ENCODE results near the gene ZNF483.
"Not testable (repeated sequence)": the region's sequence is repeated elsewhere in the genome, so short reads cannot be mapped to it uniquely, and the experiment has no call there.

The ZNF483 gene

DNA sequence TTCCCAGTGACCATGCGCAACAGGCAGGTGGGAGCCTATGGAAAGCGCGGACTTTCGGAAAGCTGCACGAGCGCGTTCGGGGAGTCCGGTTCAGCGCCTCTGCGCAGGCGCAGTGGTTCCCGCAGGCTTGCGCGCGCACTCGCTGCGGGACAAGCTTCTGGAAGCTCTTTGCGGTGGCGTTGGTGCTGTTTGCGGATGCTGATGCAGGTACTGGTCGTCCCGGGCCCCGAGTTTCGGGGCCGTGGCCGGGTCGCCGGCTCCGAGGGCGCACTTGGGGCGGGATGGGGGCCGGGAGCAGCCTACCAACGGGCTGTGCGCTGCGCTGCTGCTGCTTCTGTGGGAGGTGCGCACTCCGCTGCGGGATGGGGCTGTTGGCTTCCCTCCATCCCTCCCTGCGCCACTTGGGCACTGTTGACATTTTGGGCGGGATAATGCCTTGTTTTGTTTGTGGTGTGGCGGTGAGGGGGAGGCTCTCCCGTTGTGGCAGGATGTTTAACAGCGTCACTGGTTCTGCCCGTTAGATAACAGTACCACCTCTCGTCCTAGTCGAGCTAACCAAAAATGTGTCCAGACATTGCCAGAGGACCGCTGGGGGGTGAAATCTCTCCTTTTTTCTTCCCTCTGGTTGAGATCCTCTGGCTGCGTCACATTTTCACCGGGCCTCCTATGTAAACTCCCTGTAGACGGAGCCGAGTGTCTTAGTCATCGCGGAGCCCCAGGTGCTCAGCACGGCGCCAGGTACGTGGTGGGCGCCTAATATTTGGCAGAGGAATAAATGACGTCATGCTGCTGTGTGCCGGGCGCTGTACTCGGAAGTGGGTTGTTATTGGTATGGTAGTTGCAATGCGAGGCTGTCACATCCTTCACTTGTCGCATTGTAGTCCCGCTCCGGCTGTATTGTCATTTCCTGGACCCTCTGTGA is at the start of gene ZNF483:
Gene ZNF483, plus strand, starts transcription at position 124 of the 922 bp plus-strand sequence. CDS start 2,217 bp downstream, outside the sequence.
- peak; percentile 33 for DNase-seq (ENCODE audit: low read depth)

DNA sequence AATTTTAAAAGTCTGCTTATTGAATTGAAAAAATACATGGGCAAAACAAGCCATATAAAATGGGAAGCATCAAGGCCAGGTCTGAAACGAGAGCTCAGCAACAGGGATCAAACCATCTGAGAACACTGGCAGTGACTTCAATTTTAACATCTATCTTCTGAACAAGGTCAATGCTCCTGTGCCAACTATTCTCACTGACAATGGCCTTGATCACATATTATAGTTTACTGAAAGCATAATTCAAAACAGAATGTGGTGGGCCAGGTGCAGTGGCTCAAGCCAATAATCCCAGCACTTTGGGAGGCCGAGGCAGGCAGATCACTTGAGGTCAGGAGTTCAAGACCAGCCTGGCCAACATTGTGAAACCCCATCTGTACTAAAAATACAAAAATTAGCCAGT is 49.8 kb upstream of the ZNF483 start:
- no peak for DNase-seq (ENCODE audit: low read depth)

DNA sequence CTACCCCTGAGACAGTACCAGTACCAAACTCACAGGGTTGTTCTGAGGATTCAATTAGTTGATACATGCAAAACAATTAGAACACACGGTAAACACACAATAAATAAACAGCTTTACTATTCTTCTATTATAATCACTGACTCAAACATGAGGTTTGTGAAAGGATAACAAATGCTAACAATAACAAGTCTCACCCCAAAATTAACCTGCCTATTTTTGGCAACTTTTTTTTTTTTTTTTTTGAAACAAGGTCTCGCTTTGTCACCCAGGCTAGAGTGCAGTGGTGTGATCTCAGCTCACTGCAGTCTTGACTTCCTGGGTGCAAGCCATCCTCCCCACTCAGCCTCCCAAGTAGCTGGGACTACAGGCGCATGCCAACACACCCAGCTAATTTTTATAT is 47.3 kb upstream of the ZNF483 start:
- DNase-seq (ENCODE audit: low read depth): no peak

DNA sequence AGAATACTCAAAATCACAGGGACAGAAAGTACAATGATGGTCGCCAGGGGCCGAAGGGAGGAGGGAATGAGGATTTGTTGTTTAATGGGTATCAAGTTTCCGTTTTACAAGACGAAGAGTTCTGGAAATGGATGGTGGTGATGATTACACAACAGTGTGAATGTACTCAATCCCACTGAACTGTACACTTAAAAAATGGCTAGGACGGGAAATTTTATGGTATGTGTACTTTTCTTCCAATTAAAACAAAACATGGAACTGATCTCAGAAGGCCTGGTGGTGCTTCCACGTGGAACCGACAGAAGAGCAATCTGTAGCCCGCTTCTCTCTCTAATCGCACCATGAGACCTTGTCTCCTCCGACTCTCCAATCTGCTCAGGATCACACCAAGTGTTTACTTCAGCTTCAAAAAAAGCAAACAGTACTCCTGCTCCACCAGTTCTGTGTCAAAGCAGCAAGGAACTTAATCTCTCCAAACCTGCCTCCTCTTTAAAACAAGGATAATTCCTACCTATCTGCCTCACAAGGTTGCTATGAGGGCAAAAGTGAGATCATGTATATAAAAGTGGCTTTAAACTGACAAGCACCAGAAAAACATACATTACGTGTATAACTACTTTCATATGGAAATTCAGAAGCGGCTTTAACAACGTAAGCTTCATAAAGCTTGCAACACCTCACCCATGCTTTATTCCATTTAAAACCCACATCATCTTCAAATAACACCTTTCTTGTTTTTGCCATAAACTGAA is 42.9 kb upstream of the ZNF483 start:
- no peak for DNase-seq (ENCODE audit: low read depth)

DNA sequence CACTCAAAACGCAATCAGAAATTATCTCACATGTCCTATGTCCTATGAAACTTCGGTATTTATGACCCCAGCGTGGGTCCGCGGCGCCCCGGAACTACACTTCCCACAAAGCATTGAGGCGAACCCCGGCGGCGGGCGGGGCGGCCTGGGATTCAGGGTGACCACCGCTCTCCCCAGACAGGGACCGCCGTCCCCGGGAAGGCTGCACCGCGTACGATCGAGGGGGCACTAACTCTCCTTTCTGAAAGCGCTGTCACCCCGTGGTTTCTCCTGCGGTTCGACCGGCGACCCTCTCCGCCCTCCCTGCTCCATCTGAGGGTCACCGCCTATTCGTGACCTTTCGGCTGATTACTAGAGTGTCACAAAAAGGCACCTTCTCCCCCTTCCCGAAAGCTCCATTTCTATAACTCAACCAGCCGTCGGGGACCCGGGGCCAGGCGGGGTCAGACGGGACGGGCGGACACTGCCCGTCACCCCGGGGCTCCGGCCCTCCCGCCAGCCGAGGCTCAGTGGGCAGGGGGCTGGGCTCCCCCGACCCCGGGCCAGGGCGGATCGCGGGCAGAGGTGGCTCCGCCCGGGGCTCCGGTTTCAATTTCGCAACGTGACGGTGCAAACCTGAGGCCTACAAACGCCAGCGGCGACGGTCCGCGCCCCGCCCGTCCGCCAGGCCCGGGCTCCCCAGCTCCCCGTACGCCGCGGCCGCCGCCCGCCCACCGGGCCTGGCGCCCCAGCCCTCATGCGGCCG is 42.1 kb upstream of the ZNF483 start:
- DNase-seq (ENCODE audit: low read depth): no peak

DNA sequence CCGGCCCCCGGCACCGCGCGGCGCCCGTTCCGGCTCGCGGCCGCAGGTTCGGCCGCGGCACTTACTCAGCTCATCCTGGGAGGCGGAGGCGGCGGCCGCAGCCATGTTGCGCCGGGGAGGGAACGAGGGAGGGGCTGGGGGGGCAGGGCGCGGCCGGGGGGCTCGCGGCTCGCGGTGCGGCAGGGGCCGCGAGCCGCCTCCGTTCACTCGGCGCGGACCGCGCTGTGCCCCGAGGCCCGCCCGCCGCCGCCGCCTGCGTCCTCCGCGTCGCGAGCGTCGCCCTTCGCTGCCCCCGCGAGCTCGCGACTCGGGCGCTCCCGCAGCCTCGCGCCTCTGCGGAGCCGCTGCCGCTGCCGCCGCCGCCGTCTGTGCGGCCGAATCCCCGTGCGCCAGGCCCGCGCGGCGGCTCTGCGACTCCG is 41.5 kb upstream of the ZNF483 start:
- no peak for DNase-seq (ENCODE audit: low read depth)

DNA sequence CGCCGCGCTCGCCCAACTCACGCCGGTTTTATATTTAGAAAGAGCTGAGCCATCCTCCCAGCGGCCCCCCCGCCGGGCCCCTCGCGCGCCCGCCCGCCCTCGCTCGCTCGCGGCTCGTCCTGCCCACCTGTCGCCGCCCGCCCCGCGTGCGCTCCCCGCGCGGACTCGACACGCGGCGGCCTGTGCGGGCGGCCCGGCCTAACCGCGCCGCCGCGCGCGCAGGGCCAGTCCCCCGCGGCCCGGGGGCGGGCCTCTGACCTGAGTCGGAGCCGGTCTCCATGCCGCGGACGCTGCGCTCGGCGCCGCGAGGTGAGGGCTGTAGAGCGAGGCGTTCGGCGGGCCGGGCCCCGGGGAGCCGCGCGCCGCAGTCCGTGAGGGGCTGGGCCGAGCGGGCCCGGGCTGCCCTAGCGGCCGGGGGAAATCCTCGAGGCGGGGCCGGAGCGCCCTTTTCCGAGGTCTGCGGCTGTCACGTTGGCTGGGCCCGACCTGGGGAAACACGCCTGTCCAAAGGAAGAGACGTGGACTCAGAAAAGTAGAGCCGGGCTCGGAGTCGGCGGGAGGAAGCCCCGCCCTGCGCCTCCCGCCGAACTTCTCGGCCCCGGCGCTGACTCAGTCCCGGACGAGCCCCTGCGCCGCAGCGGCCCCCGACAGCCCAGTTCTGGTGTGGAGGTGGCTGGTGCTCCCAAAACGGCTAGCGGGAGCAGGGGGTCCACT is 41.0 kb upstream of the ZNF483 start, which contains the start of gene ECPAS:
Gene ECPAS, minus strand, starts transcription at position 526 of the 714 bp plus-strand sequence. CDS start 11,465 bp downstream, outside the sequence.
- DNase-seq (ENCODE audit: low read depth): peak; percentile 70

DNA sequence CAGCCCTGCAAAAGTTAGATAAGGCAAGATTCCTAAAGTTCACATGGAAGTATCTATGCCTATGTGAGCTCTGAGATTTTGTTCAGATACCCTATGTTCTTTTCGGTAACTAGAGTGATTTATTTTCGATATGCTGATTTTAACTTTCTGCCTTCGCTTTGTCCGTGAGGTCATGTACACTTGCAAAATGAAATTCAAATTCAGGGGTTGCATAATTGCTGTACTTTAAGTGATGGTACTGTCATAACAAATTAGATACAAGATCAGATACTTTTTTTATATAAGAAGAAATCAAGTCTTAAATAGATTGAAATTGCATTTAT is 40.4 kb upstream of the ZNF483 start:
- DNase-seq (ENCODE audit: low read depth): no peak

DNA sequence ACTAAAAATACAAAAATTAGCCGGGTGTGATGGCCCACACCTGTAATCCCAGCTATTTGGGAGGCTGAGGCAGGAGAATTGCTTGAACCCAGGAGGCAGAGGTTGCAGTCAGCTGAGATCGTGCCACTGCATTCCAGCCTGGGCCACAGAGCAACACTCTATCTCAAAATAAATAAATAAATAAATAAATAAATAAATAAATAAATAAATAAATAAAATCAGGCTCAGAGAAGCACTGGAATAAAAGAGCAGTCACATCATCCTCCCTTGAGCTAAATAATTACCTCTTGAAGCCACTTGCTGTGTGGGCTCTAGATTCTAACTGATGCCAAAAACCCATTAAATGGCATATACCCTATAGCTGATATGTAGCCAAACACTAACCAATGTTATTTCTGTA is 27.8 kb upstream of the ZNF483 start:
- not testable (repeated sequence) for DNase-seq (ENCODE audit: low read depth)

DNA sequence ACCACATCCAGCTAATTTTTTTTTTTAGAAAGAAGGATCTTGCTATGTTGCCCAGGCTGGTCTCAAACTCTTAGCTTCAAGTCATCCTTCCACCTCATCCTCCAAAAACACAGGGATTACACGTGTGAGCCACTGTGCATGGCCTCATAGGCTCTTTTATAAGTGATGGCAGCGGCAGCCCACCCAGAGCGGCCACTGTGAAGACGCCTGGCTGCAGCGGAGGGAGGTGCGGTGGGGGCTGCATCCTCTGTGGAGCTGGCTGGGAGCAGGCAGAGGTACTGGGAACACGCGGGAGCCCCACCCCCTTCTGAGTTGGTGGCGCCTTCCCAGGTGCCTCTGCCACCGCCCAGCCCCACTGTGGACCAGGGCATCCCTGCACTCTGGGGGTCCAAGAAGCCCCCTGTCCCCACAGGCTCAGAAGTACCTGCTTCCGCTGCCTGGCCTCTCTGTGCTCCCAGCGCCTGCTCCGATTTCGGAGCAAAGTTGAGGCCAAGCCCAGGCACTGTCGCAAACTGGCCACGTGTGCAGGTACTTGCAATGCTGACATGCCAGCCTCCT is 23.9 kb upstream of the ZNF483 start:
- DNase-seq (ENCODE audit: low read depth): no peak

DNA sequence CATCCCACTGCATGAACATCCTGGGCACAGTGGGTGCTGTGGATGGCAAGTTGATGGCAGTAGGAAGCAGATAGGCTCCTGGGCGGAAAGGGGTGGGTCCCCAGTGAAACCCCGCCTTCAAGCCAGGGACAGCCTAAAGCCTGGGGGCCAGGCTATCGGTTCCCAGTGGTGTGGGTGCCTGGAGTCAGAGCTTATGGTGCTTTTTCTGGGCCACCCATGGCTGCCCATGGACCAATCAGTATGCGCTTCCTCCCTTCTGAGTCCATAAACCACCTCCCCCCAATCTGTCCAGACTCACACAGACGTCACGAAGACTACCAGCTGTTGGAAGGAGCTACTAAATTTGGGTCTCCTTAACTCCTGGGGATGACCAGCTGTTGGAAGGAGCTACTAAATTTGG is 23.3 kb upstream of the ZNF483 start:
- no peak for DNase-seq (ENCODE audit: low read depth)

DNA sequence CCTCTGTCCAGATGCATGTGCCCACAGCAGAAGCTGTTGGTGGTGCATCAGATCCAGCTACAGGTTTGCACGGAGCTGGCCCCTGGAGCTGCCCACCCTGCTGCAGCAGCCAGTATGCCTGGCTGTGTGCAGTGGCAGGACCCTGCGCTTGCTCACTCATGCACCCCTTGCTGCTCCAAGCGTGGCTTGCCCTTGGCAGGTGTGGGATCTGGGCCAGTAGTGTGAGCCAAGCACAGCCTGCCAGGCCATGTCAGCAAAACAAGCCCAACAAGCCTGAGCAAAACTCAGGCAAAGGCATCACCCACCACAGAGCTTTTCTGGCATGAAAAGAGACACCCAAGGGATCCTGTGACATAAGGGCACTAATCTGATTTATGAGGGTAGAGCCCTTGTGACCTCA is 22.5 kb upstream of the ZNF483 start:
- no peak for DNase-seq (ENCODE audit: low read depth)

DNA sequence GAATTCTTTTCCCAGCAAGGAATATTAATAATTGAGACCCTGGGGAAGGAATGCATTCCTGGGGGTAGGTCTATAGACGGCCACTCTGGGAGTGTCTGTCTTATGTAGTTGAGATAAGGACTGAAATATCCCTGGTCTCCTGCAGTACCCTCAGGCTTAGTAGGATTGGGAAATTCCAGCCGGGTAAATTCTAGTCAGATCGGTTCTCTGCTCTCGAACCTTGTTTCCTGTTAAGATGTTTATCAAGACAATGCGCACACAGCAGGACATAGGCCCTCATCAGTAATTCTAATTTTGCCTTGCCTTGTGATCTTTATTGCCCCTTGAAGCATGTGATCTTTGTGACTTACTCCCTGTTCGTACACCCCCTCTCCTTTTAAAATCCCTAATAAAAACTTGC is 13.4 kb upstream of the ZNF483 start:
- DNase-seq (ENCODE audit: low read depth): not testable (repeated sequence)

DNA sequence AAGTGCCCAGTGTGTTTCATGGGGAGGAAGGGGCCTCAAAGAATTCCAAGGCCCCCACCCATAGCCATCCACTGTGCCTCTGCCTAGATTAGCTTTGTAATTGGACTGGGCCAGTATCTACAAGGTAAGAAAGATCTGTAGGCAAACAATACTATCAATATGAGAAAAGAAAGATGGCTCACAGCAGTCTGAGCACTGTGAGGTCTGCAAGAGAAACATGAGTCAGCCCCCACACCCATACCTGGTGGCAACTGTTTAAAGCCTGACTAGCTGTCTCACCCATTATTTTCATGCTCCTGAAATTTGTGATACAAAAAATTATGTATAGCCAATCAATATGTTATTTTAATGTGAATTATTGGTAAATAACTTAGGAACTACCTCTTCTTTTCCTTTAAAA is 10.0 kb upstream of the ZNF483 start:
- no peak for DNase-seq (ENCODE audit: low read depth)

DNA sequence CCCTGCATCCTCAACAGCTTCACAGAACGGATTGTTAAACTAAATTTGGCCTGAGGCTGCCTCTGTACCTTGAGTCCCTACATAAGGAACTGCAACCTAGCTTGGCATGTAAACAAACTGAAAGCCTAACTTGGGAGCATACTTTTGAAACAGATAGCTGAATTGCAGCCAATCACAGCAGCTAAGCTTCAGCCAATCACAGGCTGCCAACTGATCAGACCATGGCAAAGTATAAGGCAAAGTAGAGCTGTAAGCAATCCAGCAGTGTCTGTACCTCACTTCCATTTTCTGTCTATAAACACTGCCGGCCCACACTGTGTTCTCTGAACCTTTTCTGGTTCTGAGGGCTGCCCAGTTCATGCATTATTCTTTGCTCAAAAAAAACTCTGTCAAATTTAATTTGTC is 8.9 kb upstream of the ZNF483 start:
- DNase-seq (ENCODE audit: low read depth): no peak

DNA sequence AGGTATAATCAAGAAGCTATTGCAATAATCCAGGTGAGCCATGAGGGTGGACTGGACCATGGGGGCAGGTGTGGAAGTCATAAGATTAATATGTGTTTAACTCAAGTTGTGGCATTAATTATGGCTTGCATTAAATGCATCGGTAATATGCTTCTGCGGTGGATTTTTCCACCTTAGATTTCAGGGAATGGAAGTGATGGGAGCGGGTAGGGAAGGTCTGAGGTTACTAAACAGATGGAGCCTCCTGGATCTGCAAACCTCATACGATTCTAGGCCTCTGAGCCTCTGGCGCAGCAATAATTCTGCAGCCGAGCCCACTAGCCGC is 286 bp upstream of the ZNF483 start:
- no peak for DNase-seq (ENCODE audit: low read depth)

DNA sequence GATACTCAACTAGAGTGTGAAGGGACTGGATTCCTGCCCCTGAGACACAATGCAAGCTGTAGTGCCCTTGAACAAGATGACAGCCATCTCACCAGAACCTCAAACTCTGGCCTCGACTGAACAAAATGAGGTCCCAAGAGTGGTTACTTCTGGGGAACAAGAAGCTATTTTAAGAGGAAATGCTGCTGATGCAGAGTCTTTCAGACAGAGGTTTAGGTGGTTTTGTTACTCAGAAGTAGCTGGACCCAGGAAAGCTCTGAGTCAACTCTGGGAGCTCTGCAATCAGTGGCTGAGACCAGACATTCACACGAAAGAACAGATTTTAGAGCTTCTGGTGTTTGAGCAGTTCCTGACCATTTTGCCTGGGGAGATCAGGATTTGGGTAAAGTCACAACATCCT is 2.4 kb downstream of the ZNF483 start:
- peak; percentile 11 for DNase-seq (ENCODE audit: low read depth)

DNA sequence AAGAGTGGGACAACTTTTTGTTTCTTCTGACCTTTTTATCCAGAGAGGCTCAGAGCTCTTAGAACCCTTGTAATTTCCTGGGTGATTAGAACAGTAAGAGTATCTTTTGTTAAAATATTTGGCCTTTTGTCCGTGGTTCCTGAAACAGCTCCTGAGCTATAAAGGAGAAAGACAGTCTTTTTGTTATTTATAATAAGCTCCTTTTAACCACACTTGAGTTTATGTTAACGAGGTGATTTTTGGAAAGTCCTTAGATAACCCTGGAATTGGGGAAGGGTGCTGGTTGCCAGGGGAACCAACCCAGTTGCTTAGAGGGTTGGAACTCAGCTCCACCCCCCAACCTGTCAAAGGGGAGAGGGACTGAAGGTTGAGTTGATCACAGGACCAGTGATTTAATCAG is 4.8 kb downstream of the ZNF483 start:
- DNase-seq (ENCODE audit: low read depth): no peak

DNA sequence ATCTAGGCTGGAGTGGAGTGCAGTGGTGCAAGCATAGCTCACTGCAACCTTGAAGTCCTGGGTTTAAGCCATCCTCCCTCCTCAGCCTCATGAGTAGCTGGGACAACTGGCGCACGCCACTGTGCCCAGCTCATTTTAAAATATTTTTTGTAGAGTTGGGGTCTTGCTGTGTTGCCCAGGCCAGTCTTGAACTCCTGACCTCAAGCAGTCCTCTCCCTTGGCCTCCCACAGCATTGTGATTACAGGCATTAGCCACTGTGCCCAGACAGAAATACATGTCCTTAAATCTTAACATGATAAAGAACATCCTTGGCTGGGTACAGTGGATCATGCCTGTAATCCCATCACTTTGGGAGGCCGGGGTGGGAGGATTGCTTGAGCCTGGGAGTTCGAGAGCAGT is 6.7 kb downstream of the ZNF483 start:
- no peak for DNase-seq (ENCODE audit: low read depth)

DNA sequence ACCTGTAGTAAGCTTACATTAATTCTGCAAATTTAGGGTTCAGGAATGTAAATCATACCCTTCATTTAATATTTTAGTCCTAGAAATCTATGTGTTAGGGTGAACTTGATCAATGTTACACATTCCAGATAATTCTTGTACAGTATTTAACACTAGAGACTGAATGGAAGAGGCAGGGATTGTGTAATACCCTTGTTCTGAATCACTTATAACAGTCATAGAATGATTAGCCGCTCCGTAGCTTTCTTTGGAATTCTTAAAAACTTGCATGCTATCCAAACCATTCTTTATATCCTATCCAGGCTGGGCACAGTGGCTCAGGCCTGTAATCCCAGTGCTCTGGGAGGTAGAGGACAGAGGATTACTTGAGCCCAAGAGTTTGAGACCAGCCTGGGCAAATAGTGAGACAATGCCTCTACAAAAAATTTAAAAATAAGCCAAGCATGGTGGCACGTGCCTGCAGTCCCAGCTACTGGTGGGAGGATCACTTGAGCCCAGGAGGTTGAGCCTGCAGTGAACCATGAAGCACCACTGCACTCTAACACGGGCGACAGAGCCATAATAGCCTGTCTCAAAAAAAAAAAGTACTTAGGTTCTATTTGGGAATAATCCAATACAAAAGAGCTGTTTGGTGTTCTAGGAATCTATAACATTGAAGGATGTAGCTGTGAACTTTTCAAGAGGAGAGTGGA is 8.3 kb downstream of the ZNF483 start:
- no peak for DNase-seq (ENCODE audit: low read depth)

All from stromal cell of bone marrow (primary cell).